PC-3 (cell line): ENCODE data around the gene ZNF330.

Experiments
- EZH2 ChIP-seq: fragments of 300-600 bp; sonication (generic); IDR thresholded peaks from one replicate; pipeline ENCODE4 v1.6.1; 2017; ENCODE audit warnings: antibody characterized with exemption, mild to moderate bottlenecking, low read length; ENCODE audit not compliant: unreplicated experiment
- TF ChIP-seq, protein P1 (sequence below): fragments of 300-600 bp; sonication (generic); conservative IDR thresholded peaks from 2 replicates; pipeline ENCODE4 v1.5.1; 2017; ENCODE audit warnings: antibody characterized with exemption, low read depth, mild to moderate bottlenecking, low read length

GRCh38 chr4:141195095-141195707 lies 25.5 kb upstream of the ZNF330 start:
- TF ChIP-seq, protein P1, sequence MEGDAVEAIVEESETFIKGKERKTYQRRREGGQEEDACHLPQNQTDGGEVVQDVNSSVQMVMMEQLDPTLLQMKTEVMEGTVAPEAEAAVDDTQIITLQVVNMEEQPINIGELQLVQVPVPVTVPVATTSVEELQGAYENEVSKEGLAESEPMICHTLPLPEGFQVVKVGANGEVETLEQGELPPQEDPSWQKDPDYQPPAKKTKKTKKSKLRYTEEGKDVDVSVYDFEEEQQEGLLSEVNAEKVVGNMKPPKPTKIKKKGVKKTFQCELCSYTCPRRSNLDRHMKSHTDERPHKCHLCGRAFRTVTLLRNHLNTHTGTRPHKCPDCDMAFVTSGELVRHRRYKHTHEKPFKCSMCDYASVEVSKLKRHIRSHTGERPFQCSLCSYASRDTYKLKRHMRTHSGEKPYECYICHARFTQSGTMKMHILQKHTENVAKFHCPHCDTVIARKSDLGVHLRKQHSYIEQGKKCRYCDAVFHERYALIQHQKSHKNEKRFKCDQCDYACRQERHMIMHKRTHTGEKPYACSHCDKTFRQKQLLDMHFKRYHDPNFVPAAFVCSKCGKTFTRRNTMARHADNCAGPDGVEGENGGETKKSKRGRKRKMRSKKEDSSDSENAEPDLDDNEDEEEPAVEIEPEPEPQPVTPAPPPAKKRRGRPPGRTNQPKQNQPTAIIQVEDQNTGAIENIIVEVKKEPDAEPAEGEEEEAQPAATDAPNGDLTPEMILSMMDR: no peak
- no peak for TF ChIP-seq EZH2
